CD4-positive, alpha-beta memory T cell (primary cell): ENCODE measurements around the gene SAP30L. TPM values are rescaled to one million over a fixed set of nuclear protein-coding genes. Genes with fewer than 3 reads are reported as not detected.

ENCODE experiments used
- CTCF ChIA-PET: fragments of 350-600 bp; sonication (Branson Sonifier 250); formaldehyde crosslinking; loops from one replicate; lab custom pipeline; 2021; ENCODE audit warnings: inconsistent platforms; ENCODE audit not compliant: partially characterized antibody; lab: Charles Lee
- POLR2A ChIA-PET: fragments of 350-600 bp; sonication (Branson Sonifier 250); formaldehyde crosslinking; loops from one replicate; lab custom pipeline; 2021; ENCODE audit not compliant: partially characterized antibody; lab: Charles Lee
- DNase-seq, 5 donors: peaks; one replicate each; pipeline versions ENCODE4 v3.0.0 to v3.0.0-alpha.2; 2020 to 2022; ENCODE audit warnings: mixed read lengths in 1 of 5
- H3K27ac ChIP-seq: one replicate; pipeline ENCODE4 v1.7.0; 2013; ENCODE audit warnings: low read depth, low read length
- H3K27me3 ChIP-seq: 2 replicates; pipeline ENCODE4 v1.7.0; 2013; ENCODE audit warnings: mild to moderate bottlenecking, low read length, moderate library complexity; ENCODE audit not compliant: insufficient read depth
- H3K36me3 ChIP-seq: 2 replicates; pipeline ENCODE4 v1.7.0; 2013; ENCODE audit warnings: mild to moderate bottlenecking, low read length, moderate library complexity; ENCODE audit not compliant: insufficient read depth
- H3K4me1 ChIP-seq: 2 replicates; pipeline ENCODE4 v1.7.0; 2013; ENCODE audit warnings: mild to moderate bottlenecking, low read length, moderate library complexity; ENCODE audit not compliant: insufficient read depth
- H3K4me3 ChIP-seq, 2 donors: one replicate each; pipeline ENCODE4 v1.7.0; 2013; ENCODE audit warnings: low read length in 2 of 2, mild to moderate bottlenecking in 1 of 2
- H3K9me3 ChIP-seq, 2 donors: one replicate each; pipeline ENCODE4 v1.7.0; 2013; ENCODE audit warnings: low read length in 2 of 2, control low read depth in 1 of 2; ENCODE audit not compliant: control insufficient read depth in 1 of 2
- H3K27ac Mint-ChIP-seq, 7 donors: one replicate each; pipeline ENCODE4 v1.8.0; 2020 to 2021; ENCODE audit warnings: mixed read lengths in 7 of 7, mild to moderate bottlenecking in 6 of 7, inconsistent platforms in 3 of 7, moderate library complexity in 3 of 7
- H3K27me3 Mint-ChIP-seq, 2 donors: one replicate each; pipeline ENCODE4 v1.8.0; 2020 to 2021; ENCODE audit warnings: mixed read lengths in 2 of 2
- H3K36me3 Mint-ChIP-seq, 2 donors: one replicate each; pipeline ENCODE4 v1.8.0; 2020 to 2021; ENCODE audit warnings: mixed read lengths in 2 of 2, inconsistent platforms in 1 of 2, mild to moderate bottlenecking in 1 of 2
- H3K4me1 Mint-ChIP-seq, 4 donors: one replicate each; pipeline ENCODE4 v1.8.0; 2020 to 2021; ENCODE audit warnings: mixed read lengths in 4 of 4, mild to moderate bottlenecking in 1 of 4
- H3K4me3 Mint-ChIP-seq, 8 donors: one replicate each; pipeline ENCODE4 v1.8.0; 2020 to 2021; ENCODE audit warnings: mixed read lengths in 8 of 8, mild to moderate bottlenecking in 7 of 8, moderate library complexity in 6 of 8, inconsistent platforms in 3 of 8
- H3K9me3 Mint-ChIP-seq, 8 donors: one replicate each; pipeline ENCODE4 v1.8.0; 2020 to 2021; ENCODE audit warnings: mixed read lengths in 8 of 8, mild to moderate bottlenecking in 5 of 8, inconsistent platforms in 3 of 8, moderate library complexity in 1 of 8
- intact Hi-C: fragments of 100-400 bp; cut with micrococcal nuclease; formaldehyde crosslinking; loops from one replicate; pipeline ENCODE4 v1.15.1; 2023
- polyA plus RNA-seq, 2 donors: library from polyadenylated mRNA; unstranded; fragments of 300-500 nt; fragmentation: Illumina TruSeq; gene quantifications; one replicate each; pipeline ENCODE4 v1.2.3, GENCODE V29; 2021
- total RNA-seq, 2 experiments: library from RNA; stranded (reverse); gene quantifications; one replicate each; pipeline ENCODE4 v1.2.3, GENCODE V29; 2021

The SAP30L gene
- total and polyA plus RNA-seq, 4 experiments from 2014 or later, result 19.4 to 47.5 (median 40.8) TPM

- Histone ChIP-seq H3K27me3 (no peaks in the 10 kb centered on the region), H3K4me3 (no peak overlapping the region), H3K36me3 (peaks cover 5% of the 10 kb centered on the region), H3K9me3 (no peaks in the 10 kb centered on the region), H3K4me1 (peaks cover 4% of the 10 kb centered on the region), H3K27ac (no peak overlapping the region)
- CTCF ChIA-PET, result interaction anchor here (0.8 to 6.4 kb wide), 2 partner anchors 11 to 336 kb away, joined by 3 to 220 read pairs; no protein-coding TSS in a partner anchor
- intact Hi-C loops, result no loop called here
- H3K27ac Mint-ChIP-seq, result peak overlapping the region in 1 of 7 donors; percentile 51
- no peak for DNase-seq
- H3K9me3 Mint-ChIP-seq, result no peaks in the 10 kb centered on the region
- peaks cover 2 to 16% (median 11%) of the 10 kb centered on the region in 4 donors for H3K4me1 Mint-ChIP-seq
- peaks cover 14 to 37% of the 10 kb centered on the region in 2 donors for H3K36me3 Mint-ChIP-seq
- H3K27me3 Mint-ChIP-seq, result no peaks in the 10 kb centered on the region
- no peak overlapping the region for H3K4me3 Mint-ChIP-seq
- POLR2A ChIA-PET, result no interaction called here
Measured at GRCh38 chr5:154408811-154409210, 37.0 kb upstream of the SAP30L start.

- H3K9me3 ChIP-seq, result no peaks in the 10 kb centered on the region
- no peaks in the 10 kb centered on the region for H3K27me3 ChIP-seq
- peaks cover 4% of the 10 kb centered on the region for H3K4me1 ChIP-seq
- ChIA-PET CTCF (interaction anchor here (0.6 to 6.4 kb wide), 4 partner anchors 173 to 337 kb away, joined by 3 to 220 read pairs (median 6); no protein-coding TSS in a partner anchor), POLR2A (no interaction called here)
- H3K4me1 Mint-ChIP-seq, result peaks cover 2 to 14% (median 10%) of the 10 kb centered on the region in 4 donors
- H3K36me3 Mint-ChIP-seq, result peaks cover 19 to 42% of the 10 kb centered on the region in 2 donors
- no peak overlapping the region for H3K4me3 Mint-ChIP-seq
- H3K27ac Mint-ChIP-seq, result peak overlapping the region in 2 of 7 donors; percentile 47 to 51
- H3K27ac ChIP-seq, result no peak overlapping the region
- no peak overlapping the region for H3K4me3 ChIP-seq
- no peaks in the 10 kb centered on the region for H3K27me3 Mint-ChIP-seq
- DNase-seq, result no peak
- intact Hi-C loops, result no loop called here
- H3K9me3 Mint-ChIP-seq, result no peaks in the 10 kb centered on the region
- H3K36me3 ChIP-seq, result peaks cover 5% of the 10 kb centered on the region
Measured at GRCh38 chr5:154409230-154409840, 36.5 kb upstream of the SAP30L start.

GRCh38 chr5:154410008-154410407, 35.8 kb upstream of the SAP30L start:
- H3K27ac Mint-ChIP-seq, result peak overlapping the region in 1 of 7 donors; percentile 73
- intact Hi-C loops, result no loop called here
- POLR2A ChIA-PET, result no interaction called here

GRCh38 chr5:154410786-154411185, 35.0 kb upstream of the SAP30L start:
- Mint-ChIP-seq H3K36me3 (peaks cover 25 to 49% of the 10 kb centered on the region in 2 donors), H3K4me1 (peaks cover 0 to 1% (median 0%) of the 10 kb centered on the region in 4 donors), H3K9me3 (no peaks in the 10 kb centered on the region), H3K4me3 (no peak overlapping the region), H3K27me3 (no peaks in the 10 kb centered on the region), H3K27ac (no peak overlapping the region)
- H3K4me1 ChIP-seq, result no peaks in the 10 kb centered on the region
- H3K36me3 ChIP-seq, result peaks cover 5% of the 10 kb centered on the region
- H3K27ac ChIP-seq, result no peak overlapping the region
- CTCF ChIA-PET, result interaction anchor here (1.8 kb wide), 1 partner anchor 338 kb away, joined by 7 read pairs; no protein-coding TSS in a partner anchor
- no peaks in the 10 kb centered on the region for H3K9me3 ChIP-seq
- DNase-seq, result no peak
- H3K4me3 ChIP-seq, result no peak overlapping the region
- H3K27me3 ChIP-seq, result no peaks in the 10 kb centered on the region
- POLR2A ChIA-PET, result no interaction called here
- intact Hi-C loops, result no loop called here

More at GRCh38 chr5:154410008-154410407, 35.8 kb upstream of the SAP30L start:
- H3K36me3 Mint-ChIP-seq, result peaks cover 23 to 46% of the 10 kb centered on the region in 2 donors
- no peaks in the 10 kb centered on the region for H3K27me3 Mint-ChIP-seq
- no peak overlapping the region for H3K4me3 Mint-ChIP-seq
- DNase-seq, result no peak
- Histone ChIP-seq H3K9me3 (no peaks in the 10 kb centered on the region), H3K4me1 (peaks cover 4% of the 10 kb centered on the region), H3K27me3 (no peaks in the 10 kb centered on the region), H3K27ac (no peak overlapping the region), H3K36me3 (peaks cover 5% of the 10 kb centered on the region), H3K4me3 (no peak overlapping the region)
- CTCF ChIA-PET, result interaction anchor here (0.6 to 1.8 kb wide), 3 partner anchors 174 to 338 kb away, joined by 3 to 7 read pairs (median 4); no protein-coding TSS in a partner anchor
- H3K4me1 Mint-ChIP-seq, result peaks cover 3 to 8% (median 6%) of the 10 kb centered on the region in 4 donors
- H3K9me3 Mint-ChIP-seq, result no peaks in the 10 kb centered on the region

- CTCF ChIA-PET, result interaction anchor here (1.8 kb wide), 1 partner anchor 339 kb away, joined by 7 read pairs; no protein-coding TSS in a partner anchor
Measured at GRCh38 chr5:154411338-154411737, 34.5 kb upstream of the SAP30L start.

GRCh38 chr5:154412316-154412715, 33.5 kb upstream of the SAP30L start:
- Histone ChIP-seq H3K36me3 (peaks cover 5% of the 10 kb centered on the region), H3K27me3 (no peaks in the 10 kb centered on the region), H3K4me3 (no peak overlapping the region), H3K4me1 (no peaks in the 10 kb centered on the region), H3K9me3 (no peaks in the 10 kb centered on the region), H3K27ac (no peak overlapping the region)
- ChIA-PET CTCF (no interaction called here), POLR2A (interaction anchor here (1.6 kb wide), 1 partner anchor 10 kb away, joined by 3 read pairs; no protein-coding TSS in a partner anchor)
- no peak for DNase-seq
- H3K27me3 Mint-ChIP-seq, result no peaks in the 10 kb centered on the region
- H3K9me3 Mint-ChIP-seq, result no peaks in the 10 kb centered on the region
- intact Hi-C loops, result no loop called here
- H3K4me1 Mint-ChIP-seq, result peaks cover 0 to 1% (median 0%) of the 10 kb centered on the region in 4 donors
- no peak overlapping the region for H3K27ac Mint-ChIP-seq
- H3K4me3 Mint-ChIP-seq, result no peak overlapping the region
- peaks cover 25 to 55% of the 10 kb centered on the region in 2 donors for H3K36me3 Mint-ChIP-seq

More at GRCh38 chr5:154411338-154411737, 34.5 kb upstream of the SAP30L start:
- Mint-ChIP-seq H3K9me3 (no peaks in the 10 kb centered on the region), H3K4me3 (no peak overlapping the region), H3K27ac (peak overlapping the region in 2 of 7 donors; percentile 9 to 86), H3K27me3 (no peaks in the 10 kb centered on the region), H3K4me1 (peaks cover 0 to 1% (median 0%) of the 10 kb centered on the region in 4 donors), H3K36me3 (peaks cover 25 to 49% of the 10 kb centered on the region in 2 donors)
- no peak for DNase-seq
- no peaks in the 10 kb centered on the region for H3K27me3 ChIP-seq
- no peak overlapping the region for H3K27ac ChIP-seq
- no peaks in the 10 kb centered on the region for H3K4me1 ChIP-seq
- POLR2A ChIA-PET, result no interaction called here
- H3K36me3 ChIP-seq, result peaks cover 5% of the 10 kb centered on the region
- intact Hi-C loops, result no loop called here
- no peaks in the 10 kb centered on the region for H3K9me3 ChIP-seq
- no peak overlapping the region for H3K4me3 ChIP-seq

- no peak overlapping the region for H3K4me3 Mint-ChIP-seq
- H3K4me1 Mint-ChIP-seq, result peaks cover 0 to 1% (median 0%) of the 10 kb centered on the region in 4 donors
- no peaks in the 10 kb centered on the region for H3K4me1 ChIP-seq
- H3K36me3 Mint-ChIP-seq, result peaks cover 25 to 60% of the 10 kb centered on the region in 2 donors
- ChIA-PET CTCF (no interaction called here), POLR2A (interaction anchor here (1.6 kb wide), 1 partner anchor 9 kb away, joined by 3 read pairs; no protein-coding TSS in a partner anchor)
- H3K9me3 Mint-ChIP-seq, result no peaks in the 10 kb centered on the region
- H3K36me3 ChIP-seq, result peaks cover 5% of the 10 kb centered on the region
- no peaks in the 10 kb centered on the region for H3K9me3 ChIP-seq
- no peak overlapping the region for H3K27ac ChIP-seq
- H3K27me3 Mint-ChIP-seq, result no peaks in the 10 kb centered on the region
- no peak overlapping the region for H3K27ac Mint-ChIP-seq
- no peaks in the 10 kb centered on the region for H3K27me3 ChIP-seq
- no peak overlapping the region for H3K4me3 ChIP-seq
- intact Hi-C loops, result no loop called here
- DNase-seq, result no peak
Measured at GRCh38 chr5:154412925-154413324, 32.9 kb upstream of the SAP30L start.
